NT2/D1 (cell line): ENCODE data around the gene ELK4.

Experiments used
- YY1 ChIP-seq: IDR thresholded peaks from 2 replicates; pipeline ENCODE4 v1.6.1; 2011; ENCODE audit not compliant: insufficient read length, insufficient read depth
- ZNF274 ChIP-seq: IDR thresholded peaks from 2 replicates; pipeline ENCODE4 v1.6.1; 2011; ENCODE audit warnings: mild to moderate bottlenecking, low read depth, low read length

DNA sequence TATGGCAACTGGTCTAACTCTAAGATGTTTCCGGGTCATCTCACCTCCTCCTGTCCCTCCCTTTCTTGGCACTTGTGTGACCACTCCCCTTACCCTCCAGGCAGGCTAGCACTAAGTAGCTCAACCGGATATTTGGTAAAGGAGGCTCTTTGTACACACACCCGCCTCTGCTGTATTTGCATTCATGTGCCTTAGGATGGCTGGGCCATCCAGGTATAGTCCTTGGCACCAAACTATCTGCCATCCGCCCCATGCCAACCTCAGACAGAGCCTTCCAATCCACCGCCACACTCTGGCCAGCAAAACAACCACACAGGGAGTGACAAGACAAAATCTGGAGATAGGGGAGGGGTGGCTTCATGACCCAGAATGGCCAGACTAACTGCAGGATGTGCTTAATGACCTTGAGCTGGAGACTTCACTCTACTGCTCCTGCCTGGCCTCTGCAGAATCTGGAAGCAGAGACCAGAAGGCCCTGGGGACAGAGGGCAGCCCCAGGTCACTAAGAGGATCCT lies 67.8 kb downstream of the ELK4 start:
- no peak for TF ChIP-seq ZNF274
- no peak for TF ChIP-seq YY1
